Naive thymus-derived CD4-positive, alpha-beta T cell (primary cell): ENCODE measurements around the gene NUP205. TPM values are rescaled to one million over a fixed set of nuclear protein-coding genes. Genes with fewer than 3 reads are reported as not detected.

ENCODE experiments used
- ATAC-seq: fragments of 150-1000 bp; cut with Tn5 transposase; 2 replicates; pipeline ENCODE4 v1.10.0; 2021; ENCODE audit warnings: mild to moderate bottlenecking, moderate library complexity
- CTCF ChIA-PET: fragments of 350-600 bp; sonication (Branson Sonifier 250); formaldehyde crosslinking; loops from one replicate; lab custom pipeline; 2021; ENCODE audit warnings: antibody characterized with exemption; lab: Charles Lee
- POLR2A ChIA-PET: fragments of 350-600 bp; sonication (Branson Sonifier 250); formaldehyde crosslinking; loops from one replicate; lab custom pipeline; 2021; ENCODE audit warnings: antibody characterized with exemption, inconsistent platforms; lab: Charles Lee
- DNase-seq, 9 donors: peaks; one replicate each; pipeline versions ENCODE4 v3.0.0 to v3.0.0-alpha.2; 2020 to 2022; ENCODE audit warnings: mixed read lengths in 1 of 9
- H3K27ac ChIP-seq: one replicate; pipeline ENCODE4 v1.7.0; 2013; ENCODE audit warnings: mild to moderate bottlenecking, low read depth, low read length, moderate library complexity
- H3K27me3 ChIP-seq, 2 donors: one replicate each; pipeline ENCODE4 v1.7.0; 2013; ENCODE audit warnings: low read length in 2 of 2, mild to moderate bottlenecking in 2 of 2, moderate library complexity in 2 of 2; ENCODE audit not compliant: control insufficient read depth in 2 of 2, insufficient read depth in 2 of 2
- H3K36me3 ChIP-seq, 3 experiments: 1 replicate in 2 of 3; 2 replicates in 1 of 3; pipeline ENCODE4 v1.7.0; 2013; ENCODE audit warnings: low read length in 3 of 3, mild to moderate bottlenecking in 3 of 3, moderate library complexity in 1 of 3; ENCODE audit not compliant: insufficient read depth in 3 of 3, control insufficient read depth in 2 of 3
- H3K4me1 ChIP-seq, 2 donors: one replicate each; pipeline ENCODE4 v1.7.0; 2013; ENCODE audit warnings: low read length in 2 of 2, mild to moderate bottlenecking in 2 of 2, moderate library complexity in 1 of 2; ENCODE audit not compliant: control insufficient read depth in 2 of 2, insufficient read depth in 2 of 2
- H3K4me3 ChIP-seq: 2 replicates; pipeline ENCODE4 v1.7.0; 2013; ENCODE audit warnings: mild to moderate bottlenecking, low read length
- H3K9me3 ChIP-seq, 3 experiments: 1 replicate in 2 of 3; 2 replicates in 1 of 3; pipeline ENCODE4 v1.7.0; 2013; ENCODE audit warnings: low read length in 3 of 3; ENCODE audit not compliant: control insufficient read depth in 2 of 3
- H3K27ac Mint-ChIP-seq, 9 donors: one replicate each; pipeline ENCODE4 v1.8.0; 2020 to 2022; ENCODE audit warnings: mixed read lengths in 9 of 9, mild to moderate bottlenecking in 8 of 9, moderate library complexity in 5 of 9, inconsistent platforms in 2 of 9
- H3K27me3 Mint-ChIP-seq, 5 donors: one replicate each; pipeline ENCODE4 v1.8.0; 2021 to 2022; ENCODE audit warnings: mixed read lengths in 5 of 5, mild to moderate bottlenecking in 1 of 5
- H3K36me3 Mint-ChIP-seq, 5 donors: one replicate each; pipeline ENCODE4 v1.8.0; 2020 to 2022; ENCODE audit warnings: mixed read lengths in 5 of 5, mild to moderate bottlenecking in 3 of 5, inconsistent platforms in 1 of 5
- H3K4me1 Mint-ChIP-seq, 7 donors: one replicate each; pipeline ENCODE4 v1.8.0; 2020 to 2022; ENCODE audit warnings: mixed read lengths in 7 of 7, mild to moderate bottlenecking in 3 of 7, inconsistent platforms in 1 of 7
- H3K4me3 Mint-ChIP-seq, 10 donors: one replicate each; pipeline ENCODE4 v1.8.0; 2020 to 2022; ENCODE audit warnings: mild to moderate bottlenecking in 10 of 10, mixed read lengths in 10 of 10, moderate library complexity in 6 of 10, inconsistent platforms in 2 of 10
- H3K9me3 Mint-ChIP-seq, 11 donors: one replicate each; pipeline ENCODE4 v1.8.0; 2020 to 2022; ENCODE audit warnings: mixed read lengths in 11 of 11, mild to moderate bottlenecking in 4 of 11, inconsistent platforms in 1 of 11, moderate library complexity in 1 of 11
- intact Hi-C, 2 donors: fragments of 100-400 bp; cut with micrococcal nuclease; formaldehyde crosslinking; loops; one replicate each; pipeline ENCODE4 v1.15.1; 2023
- polyA plus RNA-seq, 2 donors: library from polyadenylated mRNA; unstranded; fragments of 300-500 nt; fragmentation: Illumina TruSeq; gene quantifications; one replicate each; pipeline ENCODE4 v1.2.3, GENCODE V29; 2021
- total RNA-seq, 6 experiments: library from RNA in 5 of 6; stranded (reverse) in 5 of 6; gene quantifications; 1 replicate in 5 of 6; 2 replicates in 1 of 6; pipeline ENCODE4 v1.2.3 and lab custom pipeline; 2021 to 2026

The NUP205 gene
- total and polyA plus RNA-seq, 7 experiments from 2014 or later = 22.9 to 88.8 (median 54.3) TPM

- no peak for DNase-seq
- CTCF ChIA-PET = interaction anchor here (1.0 kb wide), 1 partner anchor 20 kb away, joined by 4 read pairs; no protein-coding TSS in a partner anchor
- no peaks in the 10 kb centered on the region for H3K27me3 Mint-ChIP-seq
- Histone ChIP-seq H3K4me3 (no peak overlapping the region), H3K27me3 (no peaks in the 10 kb centered on the region), H3K36me3 (peaks cover 0 to 12% (median 10%) of the 10 kb centered on the region in 3 experiments), H3K4me1 (no peaks in the 10 kb centered on the region), H3K27ac (no peak overlapping the region), H3K9me3 (no peaks in the 10 kb centered on the region)
- H3K4me1 Mint-ChIP-seq = peaks cover 23 to 62% (median 57%) of the 10 kb centered on the region in 7 donors
- intact Hi-C loops = no loop called here
- H3K4me3 Mint-ChIP-seq = peak overlapping the region in 2 of 10 donors; percentile 24 to 26
- H3K36me3 Mint-ChIP-seq = peaks cover 10 to 37% (median 19%) of the 10 kb centered on the region in 5 donors
- POLR2A ChIA-PET = no interaction called here
- peak overlapping the region in 2 of 9 donors; percentile 2 to 32 for H3K27ac Mint-ChIP-seq
- peaks cover 0 to 4% (median 0%) of the 10 kb centered on the region in 11 donors for H3K9me3 Mint-ChIP-seq
- no peak for ATAC-seq
Measured at GRCh38 chr7:135670179-135670578, 112.5 kb downstream of the NUP205 start.

- H3K36me3 Mint-ChIP-seq = peaks cover 15 to 41% (median 19%) of the 10 kb centered on the region in 5 donors
- intact Hi-C loops = loop anchor here (1.0 kb wide), 1 partner anchor 337 kb away; no protein-coding TSS in a partner anchor
- DNase-seq = peak in 3 of 9 donors; percentile 9 to 15 (median 15)
- CTCF ChIA-PET = interaction anchor here (0.9 to 1.7 kb wide), 3 partner anchors 11 to 343 kb away, joined by 5 read pairs; partner anchors contain the start of gene STMP1
- H3K4me1 Mint-ChIP-seq = peaks cover 13 to 41% (median 38%) of the 10 kb centered on the region in 7 donors
- no peak overlapping the region for H3K4me3 Mint-ChIP-seq
- ATAC-seq = peak; percentile 75
- H3K27me3 ChIP-seq = no peaks in the 10 kb centered on the region
- no peaks in the 10 kb centered on the region for H3K27me3 Mint-ChIP-seq
- H3K36me3 ChIP-seq = peaks cover 0 to 36% (median 14%) of the 10 kb centered on the region in 3 experiments
- POLR2A ChIA-PET = interaction anchor here (1.3 kb wide), 1 partner anchor 10 kb away, joined by 5 read pairs; the partner anchor contains the start of gene STMP1
- no peaks in the 10 kb centered on the region for H3K4me1 ChIP-seq
- peak overlapping the region in 2 of 9 donors; percentile 15 to 33 for H3K27ac Mint-ChIP-seq
- H3K27ac ChIP-seq = no peak overlapping the region
- no peaks in the 10 kb centered on the region for H3K9me3 ChIP-seq
- peaks cover 0 to 4% (median 0%) of the 10 kb centered on the region in 11 donors for H3K9me3 Mint-ChIP-seq
- no peak overlapping the region for H3K4me3 ChIP-seq
Measured at GRCh38 chr7:135672560-135673359, 115.0 kb downstream of the NUP205 start.

- Mint-ChIP-seq H3K4me3 (no peak overlapping the region), H3K27ac (peak overlapping the region in 1 of 9 donors; percentile 15), H3K9me3 (peaks cover 0 to 4% (median 0%) of the 10 kb centered on the region in 11 donors), H3K27me3 (no peaks in the 10 kb centered on the region), H3K4me1 (peaks cover 12 to 35% (median 34%) of the 10 kb centered on the region in 7 donors), H3K36me3 (peaks cover 15 to 41% (median 20%) of the 10 kb centered on the region in 5 donors)
- no peak overlapping the region for H3K27ac ChIP-seq
- no peaks in the 10 kb centered on the region for H3K9me3 ChIP-seq
- H3K36me3 ChIP-seq = peaks cover 0 to 42% (median 14%) of the 10 kb centered on the region in 3 experiments
- intact Hi-C loops = loop anchor here (1.0 kb wide), 1 partner anchor 336 kb away; no protein-coding TSS in a partner anchor
- ChIA-PET POLR2A (no interaction called here), CTCF (interaction anchor here (0.9 to 1.3 kb wide), 4 partner anchors 9 to 335 kb away, joined by 4 to 5 read pairs (median 4); partner anchors contain the start of gene STMP1)
- H3K27me3 ChIP-seq = no peaks in the 10 kb centered on the region
- H3K4me1 ChIP-seq = no peaks in the 10 kb centered on the region
- no peak overlapping the region for H3K4me3 ChIP-seq
- ATAC-seq = peak; percentile 50
- no peak for DNase-seq
Measured at GRCh38 chr7:135673360-135673706, 115.6 kb downstream of the NUP205 start.

GRCh38 chr7:135678612-135679575, 121.2 kb downstream of the NUP205 start:
- H3K4me1 Mint-ChIP-seq = peaks cover 0 to 8% (median 0%) of the 10 kb centered on the region in 7 donors
- intact Hi-C loops = no loop called here
- peaks cover 9 to 38% (median 23%) of the 10 kb centered on the region in 5 donors for H3K36me3 Mint-ChIP-seq
- Histone ChIP-seq H3K36me3 (peaks cover 0 to 58% (median 9%) of the 10 kb centered on the region in 3 experiments), H3K9me3 (no peaks in the 10 kb centered on the region), H3K4me3 (no peak overlapping the region), H3K27ac (no peak overlapping the region), H3K4me1 (no peaks in the 10 kb centered on the region), H3K27me3 (no peaks in the 10 kb centered on the region)
- H3K9me3 Mint-ChIP-seq = no peaks in the 10 kb centered on the region
- H3K4me3 Mint-ChIP-seq = no peak overlapping the region
- peak overlapping the region in 1 of 9 donors; percentile 5 for H3K27ac Mint-ChIP-seq
- ATAC-seq = no peak
- H3K27me3 Mint-ChIP-seq = peaks cover 0 to 2% (median 0%) of the 10 kb centered on the region in 5 donors
- ChIA-PET POLR2A (no interaction called here), CTCF (no interaction called here)
- DNase-seq = no peak

- Mint-ChIP-seq H3K36me3 (peaks cover 2 to 29% (median 10%) of the 10 kb centered on the region in 5 donors), H3K27me3 (peaks cover 0 to 2% (median 0%) of the 10 kb centered on the region in 5 donors), H3K4me1 (peaks cover 0 to 8% (median 2%) of the 10 kb centered on the region in 7 donors), H3K9me3 (no peaks in the 10 kb centered on the region), H3K4me3 (no peak overlapping the region), H3K27ac (peak overlapping the region in 1 of 9 donors; percentile 24)
- H3K27ac ChIP-seq = no peak overlapping the region
- H3K4me1 ChIP-seq = no peaks in the 10 kb centered on the region
- no peaks in the 10 kb centered on the region for H3K9me3 ChIP-seq
- ChIA-PET POLR2A (no interaction called here), CTCF (interaction anchor here (0.7 kb wide), 1 partner anchor 8 kb away, joined by 4 read pairs; no protein-coding TSS in a partner anchor)
- DNase-seq = no peak
- H3K4me3 ChIP-seq = no peak overlapping the region
- no peak for ATAC-seq
- intact Hi-C loops = loop anchor here in 1 of 2 donors (2.0 kb wide), 1 partner anchor 19 kb away; the partner anchor contains the start of gene STMP1
- peaks cover 0 to 38% (median 2%) of the 10 kb centered on the region in 3 experiments for H3K36me3 ChIP-seq
- H3K27me3 ChIP-seq = no peaks in the 10 kb centered on the region
Measured at GRCh38 chr7:135681762-135682161, 124.0 kb downstream of the NUP205 start.
